Measurements from ENCODE around the gene HCN3. TPM values are rescaled to one million over a fixed set of nuclear protein-coding genes. Genes with fewer than 3 reads are reported as not detected.

The HCN3 gene
- total and polyA plus RNA-seq, 2 of the 13 experiments (the other 11 are each of a cell fraction or from before 2014, with no cell fraction given), result 2.4 to 10.2 TPM

DNA sequence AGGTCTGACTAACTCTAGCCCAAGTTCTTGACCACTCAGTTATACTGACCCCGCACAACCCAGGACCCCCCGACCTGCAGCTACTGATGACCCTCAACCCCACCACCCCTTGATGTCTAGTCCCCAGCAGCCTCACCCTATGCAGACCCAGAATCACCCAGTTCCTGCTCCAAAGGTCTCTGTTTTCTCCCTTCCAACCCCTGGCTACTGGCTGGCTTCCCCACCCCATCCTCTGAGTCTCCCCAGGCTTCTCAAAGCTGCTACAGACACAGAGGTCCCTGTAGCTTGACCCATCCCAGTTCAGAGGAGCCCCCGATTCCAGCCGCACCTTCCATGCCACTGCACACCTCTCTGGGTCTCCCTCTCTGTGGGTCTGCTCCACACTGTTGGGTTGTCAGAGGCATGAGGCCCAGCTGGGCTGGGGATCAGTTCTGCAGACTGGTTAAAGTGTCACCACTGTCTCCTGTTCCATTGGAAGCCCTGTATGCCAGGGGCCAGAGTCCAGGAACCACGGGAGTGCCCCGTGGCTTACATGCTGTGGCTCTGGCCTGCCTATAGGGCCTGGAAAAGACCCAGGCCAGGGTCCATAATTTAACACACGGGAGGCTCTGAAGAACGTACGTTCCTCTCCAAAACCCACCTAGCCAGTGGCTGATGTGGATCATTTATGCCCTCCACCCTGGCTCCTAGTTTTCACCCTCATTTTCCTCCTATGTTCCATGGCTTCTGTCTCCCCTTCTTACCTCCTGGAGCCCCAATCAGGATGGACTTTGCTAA, 23.5 kb downstream of the HCN3 start:
- FAIRE-seq (peak; percentile 79), ATAC-seq (peak; percentile 94), DNase-seq (ENCODE audit: low spot score) (peak; percentile 77)
- peak overlapping the region; percentile 61 for H2AFZ ChIP-seq (ENCODE audit: low read length)
- WGBS (ENCODE audit: low lambda C conversion rate), result 2% methylated on average over 7 of the region's 9 CpGs
- intact Hi-C loops (cut with micrococcal nuclease; ENCODE audit: unreplicated experiment), result loop anchor here (10.0 kb wide), 1 partner anchor 96 kb away; the partner anchor contains the start of genes MTX1 and THBS3
- CTCF ChIA-PET (ENCODE audit: low intra/inter-chr PET ratio, low total read pairs), result no interaction called here
- no peaks in the 10 kb centered on the region; a peak in 1 of 5 replicates for H3K36me3 ChIP-seq (replicated peaks in 1 of 2; ENCODE audit: control insufficient read depth in 1 of 2, insufficient read depth in 2 of 2, low read length in 2 of 2)
- H3K27ac ChIP-seq (ENCODE audit: extremely low read length, insufficient read depth, low read length), result peak overlapping the region; percentile 95
- no peaks in the 10 kb centered on the region for H4K20me1 ChIP-seq (ENCODE audit: insufficient read depth, low read length)
- H3K9ac ChIP-seq (ENCODE audit: insufficient read depth, low read depth, low read length), result peak overlapping the region; percentile 77
- BruUV-seq (replicated peaks), result no TSS peak
- H3K4me3 ChIP-seq (replicated peaks in 1 of 3; ENCODE audit: insufficient read depth in 1 of 3, low read depth in 2 of 3, low read length in 3 of 3), result peak overlapping the region; percentile 28 to 69 (median 44); a peak in 5 of 6 replicates
- H3K4me1 ChIP-seq (ENCODE audit: insufficient read depth, low read length), result peaks cover 74% of the 10 kb centered on the region
- H3K9me3 ChIP-seq (ENCODE audit: low read length), result no peaks in the 10 kb centered on the region
- peaks cover 11% of the 10 kb centered on the region for H3K79me2 ChIP-seq (ENCODE audit: insufficient read depth, low read length)
- in situ Hi-C loops (cut with HindIII; ENCODE audit: extremely low pct_ligation_motif_present, low pct_unique_long_range_greater_than_20kb), result loop anchor here (10.0 kb wide), 1 partner anchor 46 kb away; the partner anchor contains the start of gene ENTREP3
- H3K27me3 ChIP-seq (ENCODE audit: control insufficient read depth in 1 of 2, insufficient read depth in 2 of 2, low read length in 2 of 2), result no peaks in the 10 kb centered on the region; a peak in 1 of 5 replicates
- H3K4me2 ChIP-seq (ENCODE audit: low read depth, low read length), result peak overlapping the region; percentile 89
- POLR2A ChIA-PET, result interaction anchor here (0.7 to 2.9 kb wide), 8 partner anchors 9 to 46 kb away, joined by 3 to 17 read pairs (median 3); partner anchors contain the start of genes CLK2, ENTREP3 and SCAMP3
- TF ChIP-seq ATF7 (IDR thresholded peaks at IDR 0.05) (no peak), ATF7 (CRISPR knock-in tag; IDR thresholded peaks at IDR 0.05) (0 out of 2 replicates have a peak, but pooled peaks have one; percentile 50), CEBPG (CRISPR knock-in tag; IDR thresholded peaks at IDR 0.05) (peak; percentile 25; the same call in 1 of the 2 replicates), LRRFIP1 (CRISPR knock-in tag; conservative IDR thresholded peaks at IDR 0.05) (no peak), ZNF7 (CRISPR knock-in tag; IDR thresholded peaks at IDR 0.05) (no peak), ZNF317 (CRISPR knock-in tag; IDR thresholded peaks at IDR 0.05) (peak; percentile 96), FOXP4 (CRISPR knock-in tag; IDR thresholded peaks at IDR 0.05) (0 out of 2 replicates have a peak, but pooled peaks have one; percentile 40), ISL2 (CRISPR knock-in tag; IDR thresholded peaks at IDR 0.05) (peak; percentile 67; the same call in 1 of the 2 replicates), ZNF124 (CRISPR knock-in tag; IDR thresholded peaks at IDR 0.05) (peak; percentile 71; the same call in 1 of the 2 replicates), RXRA (CRISPR knock-in tag; IDR thresholded peaks at IDR 0.05) (peak; percentile 78), MED1 (CRISPR knock-in tag; IDR thresholded peaks at IDR 0.05) (peak; percentile 94), POLR2A (IDR thresholded peaks at IDR 0.05; ENCODE audit: insufficient read depth in 1 of 2, low read depth in 2 of 2, low read length in 2 of 2) (peak; percentile 49 to 93; a peak in 3 of 4 replicates), TBX3 (IDR thresholded peaks at IDR 0.05; ENCODE audit: borderline replicate concordance) (no peak), KDM1A (CRISPR knock-in tag; IDR thresholded peaks at IDR 0.05) (no peak)
- TF ChIP-seq, protein P1, sequence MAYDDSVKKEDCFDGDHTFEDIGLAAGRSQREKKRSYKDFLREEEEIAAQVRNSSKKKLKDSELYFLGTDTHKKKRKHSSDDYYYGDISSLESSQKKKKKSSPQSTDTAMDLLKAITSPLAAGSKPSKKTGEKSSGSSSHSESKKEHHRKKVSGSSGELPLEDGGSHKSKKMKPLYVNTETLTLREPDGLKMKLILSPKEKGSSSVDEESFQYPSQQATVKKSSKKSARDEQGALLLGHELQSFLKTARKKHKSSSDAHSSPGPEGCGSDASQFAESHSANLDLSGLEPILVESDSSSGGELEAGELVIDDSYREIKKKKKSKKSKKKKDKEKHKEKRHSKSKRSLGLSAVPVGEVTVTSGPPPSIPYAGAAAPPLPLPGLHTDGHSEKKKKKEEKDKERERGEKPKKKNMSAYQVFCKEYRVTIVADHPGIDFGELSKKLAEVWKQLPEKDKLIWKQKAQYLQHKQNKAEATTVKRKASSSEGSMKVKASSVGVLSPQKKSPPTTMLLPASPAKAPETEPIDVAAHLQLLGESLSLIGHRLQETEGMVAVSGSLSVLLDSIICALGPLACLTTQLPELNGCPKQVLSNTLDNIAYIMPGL (CRISPR knock-in tag; IDR thresholded peaks at IDR 0.05; ENCODE audit: borderline replicate concordance in 1 of 2, low read depth in 1 of 2), result peak; percentile 61 to 81; a peak in 3 of 4 replicates
- TF ChIP-seq, protein P2, sequence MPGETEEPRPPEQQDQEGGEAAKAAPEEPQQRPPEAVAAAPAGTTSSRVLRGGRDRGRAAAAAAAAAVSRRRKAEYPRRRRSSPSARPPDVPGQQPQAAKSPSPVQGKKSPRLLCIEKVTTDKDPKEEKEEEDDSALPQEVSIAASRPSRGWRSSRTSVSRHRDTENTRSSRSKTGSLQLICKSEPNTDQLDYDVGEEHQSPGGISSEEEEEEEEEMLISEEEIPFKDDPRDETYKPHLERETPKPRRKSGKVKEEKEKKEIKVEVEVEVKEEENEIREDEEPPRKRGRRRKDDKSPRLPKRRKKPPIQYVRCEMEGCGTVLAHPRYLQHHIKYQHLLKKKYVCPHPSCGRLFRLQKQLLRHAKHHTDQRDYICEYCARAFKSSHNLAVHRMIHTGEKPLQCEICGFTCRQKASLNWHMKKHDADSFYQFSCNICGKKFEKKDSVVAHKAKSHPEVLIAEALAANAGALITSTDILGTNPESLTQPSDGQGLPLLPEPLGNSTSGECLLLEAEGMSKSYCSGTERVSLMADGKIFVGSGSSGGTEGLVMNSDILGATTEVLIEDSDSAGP (CRISPR knock-in tag; IDR thresholded peaks at IDR 0.05; ENCODE audit: borderline replicate concordance), result peak; percentile 53; the same call in 1 of the 2 replicates
